Occipital lobe (tissue), 2 donors: Measurements from ENCODE around the gene AMPH. TPM values are rescaled to one million over a fixed set of nuclear protein-coding genes. Genes with fewer than 3 reads are reported as not detected.
"Not testable (repeated sequence)": the region's sequence is repeated elsewhere in the genome, so short reads cannot be mapped to it uniquely, and the experiment has no call there.

Source experiments
- DNase-seq: peaks from one replicate; lab custom pipeline; 2025; lab: John Stamatoyannopoulos, UW
- total RNA-seq: library from RNA; depleted of rRNA; stranded (reverse); fragments of >200 nt; gene quantifications from one replicate; pipeline ENCODE4 v1.2.3, GENCODE V29; 2014

The AMPH gene
- total RNA-seq, 1 donor from 2014 or later, result 17.0 TPM

DNA sequence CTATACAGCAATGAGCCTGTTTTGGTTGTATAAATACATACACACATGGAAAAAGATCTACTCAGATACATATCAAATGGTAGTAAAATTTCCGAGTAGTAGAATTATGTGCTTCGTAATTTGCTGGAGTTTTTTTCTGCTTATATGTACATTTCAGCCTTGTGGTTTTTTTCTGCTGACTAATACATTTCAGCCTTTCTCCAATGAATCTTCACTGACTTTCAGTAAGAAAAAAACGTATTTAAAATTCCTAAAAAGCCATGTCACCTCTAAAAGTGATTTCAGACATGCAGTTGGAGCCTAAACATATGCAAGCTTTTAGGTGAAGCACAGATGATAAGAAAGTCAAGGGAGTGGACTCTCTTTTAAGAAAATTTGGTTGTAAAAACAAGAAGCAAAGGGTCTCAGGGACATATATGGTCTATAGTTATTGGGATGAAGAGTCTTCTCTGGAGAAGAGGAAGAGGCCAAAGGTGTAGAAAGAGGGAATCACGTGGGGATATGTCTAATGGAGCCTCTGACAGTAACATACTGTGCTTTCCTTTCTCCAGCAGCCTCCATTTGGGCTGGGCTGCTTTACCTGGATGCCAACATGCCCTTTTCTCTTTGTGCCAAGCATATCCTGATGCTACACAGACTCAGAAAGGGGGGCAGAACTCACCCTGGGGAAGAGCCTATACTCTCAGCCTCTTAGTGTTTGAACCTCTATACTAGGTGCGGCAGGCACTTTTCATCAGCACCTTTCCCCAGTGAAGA, 2.4 kb downstream of the AMPH start:
- DNase-seq, result no peak

DNA sequence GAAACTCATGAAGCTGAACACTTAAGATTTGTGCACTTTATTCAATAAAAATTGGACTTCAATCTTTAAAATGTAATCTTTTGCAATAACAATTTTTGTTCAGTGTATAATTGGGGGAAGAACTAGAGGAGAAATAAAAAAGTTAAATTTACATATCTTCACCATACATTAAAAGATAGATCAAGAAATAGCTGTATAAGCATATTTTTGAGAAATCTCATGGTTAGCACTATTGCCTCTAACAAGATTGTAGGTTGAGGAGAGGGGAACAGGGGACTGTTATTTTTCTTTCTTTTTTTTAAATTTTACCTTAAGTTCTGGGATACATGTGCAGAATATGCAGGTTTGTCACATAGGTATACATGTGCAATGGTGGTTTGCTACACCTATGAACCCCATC, 5.3 kb downstream of the AMPH start:
- no peak for DNase-seq

DNA sequence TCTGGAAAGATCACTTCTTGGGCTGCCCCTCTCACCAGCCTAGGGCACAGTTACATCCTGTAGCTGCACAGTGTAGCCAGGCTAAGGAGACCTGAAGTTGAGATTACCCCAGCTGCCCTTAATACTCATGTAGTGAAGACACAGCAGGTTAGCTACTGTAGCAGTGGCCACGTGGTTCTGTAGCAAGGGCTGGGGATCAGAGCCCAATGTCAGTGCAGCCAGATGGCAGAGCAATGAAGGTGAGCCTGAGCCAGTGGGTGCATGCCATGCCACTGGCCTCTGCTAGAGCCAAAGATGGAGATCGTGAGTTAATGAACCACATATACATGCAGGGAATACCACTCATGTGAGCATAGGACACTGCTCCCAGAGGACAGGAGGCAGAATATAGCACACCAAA, 15.5 kb downstream of the AMPH start:
- no peak for DNase-seq

DNA sequence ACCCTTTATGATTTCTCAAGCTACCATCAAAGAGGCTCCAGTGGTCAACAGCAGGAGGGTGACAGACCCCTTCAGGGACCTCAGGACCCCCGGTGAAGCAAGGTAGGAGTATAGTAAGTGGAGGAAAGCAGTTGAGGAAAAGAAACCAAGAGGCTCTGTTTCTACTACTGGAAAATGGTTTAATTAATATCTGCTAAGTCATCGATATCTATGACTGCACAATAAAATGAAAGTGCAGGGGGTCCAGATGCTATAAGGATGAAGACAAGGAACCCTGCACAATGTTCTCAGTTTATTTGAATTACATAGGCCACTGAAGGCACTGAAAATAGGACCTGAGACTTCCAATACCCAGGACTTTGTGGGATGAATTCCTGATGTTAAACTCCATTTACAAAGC, 23.7 kb downstream of the AMPH start:
- no peak for DNase-seq

DNA sequence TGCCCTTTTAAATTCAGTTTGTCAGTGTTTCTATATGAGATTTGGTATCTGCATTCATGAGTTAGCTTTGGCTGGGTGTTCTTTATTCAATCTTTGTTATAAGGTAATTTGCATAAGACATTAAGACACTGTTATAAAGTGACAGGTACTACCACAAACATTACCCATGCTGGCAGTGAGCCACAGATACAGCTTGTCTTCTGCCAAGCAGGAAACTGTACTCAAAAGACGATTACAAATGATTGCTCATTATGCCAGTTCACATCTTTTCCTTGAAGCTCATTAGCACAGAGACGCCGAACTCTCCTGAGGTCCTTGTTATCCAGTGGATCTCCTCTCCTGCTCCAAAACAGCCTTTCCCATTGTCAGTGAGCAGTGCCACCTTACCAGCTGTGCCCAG, 30.4 kb downstream of the AMPH start:
- DNase-seq, result no peak

DNA sequence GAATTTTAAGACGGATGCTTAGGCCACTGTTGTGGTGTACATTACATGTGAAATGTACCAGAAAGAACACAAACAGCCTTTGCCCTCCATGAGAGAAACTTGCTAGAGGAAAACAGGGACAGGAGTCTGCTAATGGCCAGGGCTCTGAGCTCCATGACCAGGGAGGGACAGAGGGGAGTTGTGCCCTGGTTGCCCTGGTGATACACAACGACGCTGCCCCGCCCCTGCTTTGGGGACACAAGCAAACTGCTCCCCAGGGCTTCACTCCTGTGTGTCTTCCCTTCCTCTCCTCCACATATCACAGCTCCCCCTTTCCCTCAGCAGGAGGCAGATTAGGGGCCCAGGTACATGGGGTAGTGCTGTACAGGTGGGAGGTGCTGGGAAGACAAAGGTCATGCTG, 36.2 kb downstream of the AMPH start:
- DNase-seq, result no peak

DNA sequence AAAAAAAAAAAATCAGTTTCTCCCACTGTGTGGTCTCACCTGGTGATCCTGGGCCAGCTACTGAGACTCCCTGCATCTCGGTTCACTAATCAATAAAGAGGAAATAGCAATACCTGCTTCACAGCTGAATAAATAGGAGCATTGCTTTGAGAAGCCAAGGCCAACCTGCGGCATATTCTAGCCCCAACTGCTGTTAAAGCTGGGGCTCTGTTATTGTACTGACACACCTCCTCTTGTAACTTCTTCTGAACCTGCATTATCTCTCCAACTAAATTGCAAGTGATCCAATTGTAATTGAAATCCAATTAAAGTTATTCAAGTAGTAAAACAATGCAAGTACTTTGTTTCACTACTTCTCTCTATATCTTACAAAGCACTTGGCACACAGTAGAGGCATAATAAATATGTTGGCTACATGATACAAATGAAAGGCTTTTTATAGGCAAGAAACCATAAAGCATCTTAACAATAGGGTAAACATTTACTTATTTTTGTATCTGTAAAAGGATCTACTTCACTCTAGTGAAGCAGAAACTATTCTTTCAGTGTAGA, 38.4 kb downstream of the AMPH start:
- DNase-seq, result no peak

DNA sequence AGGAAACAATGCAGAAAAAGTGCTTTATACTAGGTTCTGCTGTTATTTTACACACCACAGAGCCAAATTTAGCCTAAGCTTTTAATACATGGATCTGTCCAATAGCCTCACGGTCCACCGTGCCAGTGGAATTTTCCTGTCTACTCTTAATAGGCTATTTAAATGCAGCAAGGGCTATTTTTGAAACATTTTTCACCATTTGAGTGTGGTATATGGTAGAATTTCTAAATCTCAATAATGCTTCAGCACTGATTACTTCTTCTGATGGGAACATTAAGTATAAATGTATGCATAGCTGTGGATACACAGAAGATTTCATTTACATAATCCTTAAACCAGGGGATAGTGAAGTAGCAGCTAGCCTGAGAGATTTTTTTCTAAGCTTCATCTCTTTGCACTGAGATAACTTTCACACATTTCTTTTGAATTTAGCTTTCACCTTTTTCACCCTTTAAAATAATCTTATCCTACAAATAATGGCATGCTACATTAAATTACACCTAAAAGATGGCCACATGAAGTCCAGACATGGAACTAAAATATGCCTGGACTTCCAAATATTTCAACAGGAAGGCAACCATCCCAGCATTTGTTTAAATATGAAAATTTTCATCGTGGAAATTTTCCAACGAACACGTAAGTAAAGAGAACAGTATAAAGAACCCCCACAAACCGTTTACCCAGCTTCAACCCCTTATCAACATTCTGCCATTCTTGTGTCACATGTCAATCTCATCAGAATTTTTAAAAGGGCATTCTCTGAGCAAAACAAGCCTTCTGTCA, 45.4 kb downstream of the AMPH start:
- DNase-seq, result no peak

DNA sequence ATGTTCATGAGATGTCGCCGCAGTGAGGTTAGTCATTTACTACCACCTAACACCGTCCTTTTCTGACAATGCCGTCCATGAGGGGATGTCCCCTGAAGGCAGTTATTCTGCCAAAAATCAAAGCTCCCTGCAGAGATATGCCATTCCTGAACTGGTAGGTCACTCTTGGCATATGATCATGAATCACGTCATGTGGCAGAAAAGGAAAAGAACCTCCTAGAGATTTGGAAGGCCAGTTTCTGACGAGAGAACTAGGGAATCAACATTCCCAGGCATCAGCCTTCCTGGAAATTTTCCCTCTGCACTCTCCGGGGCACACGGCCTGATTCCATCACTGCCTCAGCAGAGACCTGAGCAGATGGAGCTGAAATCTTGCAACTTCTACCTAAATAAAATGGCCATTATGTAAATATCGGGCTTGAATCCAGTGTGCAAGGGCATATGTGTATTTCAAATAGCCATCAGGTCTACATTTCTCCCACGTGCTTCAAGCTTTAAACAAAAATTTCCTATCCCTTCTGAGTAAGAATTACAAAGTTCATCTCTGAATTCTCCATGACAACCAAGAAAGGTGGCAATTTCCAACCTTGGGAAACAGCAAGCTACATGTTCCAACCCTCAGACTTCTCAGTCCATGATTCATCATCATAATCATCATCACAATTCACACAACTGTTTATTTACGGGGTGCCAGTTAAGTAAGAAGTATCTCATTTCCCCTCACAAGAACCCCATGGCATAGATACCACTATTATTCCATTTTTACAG, 46.5 kb downstream of the AMPH start:
- no peak for DNase-seq

DNA sequence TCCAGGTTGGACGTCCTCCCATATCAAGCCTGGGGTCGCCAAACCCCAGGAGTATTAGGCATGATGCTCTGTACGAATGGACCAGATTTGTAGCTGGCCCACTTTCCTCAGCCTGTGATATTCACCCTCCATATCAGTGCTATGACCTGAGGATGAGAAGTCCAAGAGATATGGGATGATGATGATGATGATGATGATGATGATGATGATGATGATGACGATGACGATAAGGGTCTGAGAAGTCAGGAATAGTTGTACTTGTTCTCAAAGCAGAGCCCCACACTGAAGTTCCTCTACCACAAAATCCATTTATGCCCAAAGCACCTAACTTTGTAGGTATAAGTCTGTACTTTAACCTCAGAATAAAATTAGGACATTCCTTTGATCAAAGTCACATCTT, 50.7 kb downstream of the AMPH start:
- no peak for DNase-seq

DNA sequence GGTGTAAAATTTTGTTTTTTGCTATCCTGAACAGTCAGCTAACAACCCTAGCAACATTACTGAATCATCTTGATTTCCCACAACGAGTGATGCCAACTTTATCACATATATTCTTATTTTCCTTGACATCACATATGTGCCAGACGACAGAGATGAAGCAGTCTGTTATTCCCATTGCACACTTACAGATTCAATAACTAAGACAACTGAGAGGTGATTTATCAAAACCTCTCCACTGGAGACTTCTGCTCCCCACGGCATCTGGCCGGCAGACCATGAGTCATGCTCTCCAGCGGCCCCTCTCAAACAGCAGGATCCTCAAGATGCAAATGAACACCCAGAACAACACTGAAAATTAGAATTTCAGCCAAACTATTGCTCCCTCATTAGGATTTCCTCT, 57.1 kb downstream of the AMPH start:
- no peak for DNase-seq

DNA sequence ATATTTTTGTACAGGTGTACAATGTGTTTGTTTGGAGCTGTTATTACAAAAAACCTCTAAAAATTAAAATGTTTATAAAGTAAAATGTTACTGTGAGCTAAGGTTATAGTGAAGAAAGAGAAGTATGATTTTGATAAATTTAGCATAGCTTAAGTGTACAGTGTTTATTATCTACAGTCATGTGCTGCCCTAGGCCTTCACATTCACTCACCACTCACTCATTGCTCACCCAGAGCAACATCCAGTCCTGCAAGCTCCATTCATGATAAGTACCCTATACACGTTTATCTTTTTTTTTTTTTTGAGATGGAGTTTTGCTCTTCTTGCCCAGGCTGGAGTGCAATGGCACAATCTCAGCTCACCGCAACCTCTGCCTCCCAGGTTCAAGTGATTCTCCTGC, 59.6 kb downstream of the AMPH start:
- not testable (repeated sequence) for DNase-seq

DNA sequence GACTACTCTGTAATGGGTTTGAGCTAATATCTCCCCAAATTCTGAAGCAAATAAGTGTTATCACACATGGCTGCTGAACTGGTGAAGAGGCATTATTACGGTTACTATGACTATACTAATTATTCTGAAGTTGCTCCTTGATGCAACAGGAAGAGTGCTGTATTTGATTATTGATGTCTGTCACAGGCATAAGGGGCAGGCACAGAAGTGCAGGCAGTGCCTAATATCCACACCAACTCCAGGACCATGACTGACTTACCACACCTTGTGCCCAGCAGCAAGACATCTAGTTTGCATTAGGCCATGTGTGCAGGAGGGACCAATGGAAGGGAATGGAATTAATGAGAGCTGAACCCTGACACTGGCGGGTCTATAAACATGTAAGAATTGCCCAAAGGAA, 62.7 kb downstream of the AMPH start:
- DNase-seq, result no peak

DNA sequence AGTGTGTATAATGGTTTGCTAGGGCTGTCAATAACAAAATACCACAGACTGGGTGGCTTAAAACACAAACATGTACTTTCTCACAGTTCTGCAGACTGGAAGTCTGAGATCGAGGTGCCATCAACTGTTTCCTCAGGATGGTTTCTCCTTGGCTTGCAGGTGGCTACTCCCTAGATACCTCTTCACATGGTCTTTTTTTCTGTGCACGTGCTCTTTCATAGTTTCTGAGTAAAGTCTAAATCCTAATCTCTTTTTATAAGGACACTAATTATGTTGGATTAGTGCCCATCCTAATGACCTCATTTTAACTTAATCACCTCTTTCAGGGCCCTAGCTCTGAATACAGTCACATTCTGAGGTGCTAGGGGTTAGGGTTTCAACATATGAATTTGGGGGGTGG, 65.9 kb downstream of the AMPH start:
- no peak for DNase-seq

DNA sequence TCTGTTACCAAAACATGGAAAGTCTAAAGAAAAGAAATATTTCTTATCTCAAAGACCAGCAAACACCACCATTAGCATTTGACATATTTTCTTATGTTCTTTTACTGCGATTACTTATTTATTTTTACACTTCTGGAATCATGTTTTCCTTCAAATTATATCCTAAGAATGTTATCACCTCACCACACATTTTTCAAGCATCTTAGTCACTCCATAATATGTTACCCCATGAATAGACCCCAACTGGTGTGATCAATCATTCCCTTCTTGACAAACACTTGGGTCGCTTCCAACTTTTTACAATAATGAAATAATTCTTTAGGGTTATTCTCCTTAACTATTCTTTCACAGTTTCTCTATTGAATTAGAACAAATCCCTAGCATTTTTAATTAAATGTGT, 67.4 kb downstream of the AMPH start:
- no peak for DNase-seq

DNA sequence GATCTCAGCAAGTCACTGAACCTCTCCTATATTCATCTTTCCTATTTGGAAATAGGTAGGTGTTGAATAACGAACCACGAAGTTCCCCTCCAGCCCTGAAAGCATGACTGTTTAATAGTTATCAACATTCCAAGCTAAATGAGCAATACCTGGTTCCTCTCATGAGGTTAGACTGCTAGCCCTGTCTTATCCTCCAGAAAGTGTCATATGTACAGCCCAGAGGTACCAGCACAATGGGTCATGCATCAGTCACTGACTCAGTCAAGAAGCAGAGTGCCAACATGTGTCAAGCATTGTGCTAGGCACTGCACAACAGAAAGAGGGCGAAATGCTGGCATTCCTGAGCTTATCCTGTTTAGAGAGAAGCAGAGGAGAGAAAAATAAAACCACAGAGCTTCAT, 70.0 kb downstream of the AMPH start:
- no peak for DNase-seq

DNA sequence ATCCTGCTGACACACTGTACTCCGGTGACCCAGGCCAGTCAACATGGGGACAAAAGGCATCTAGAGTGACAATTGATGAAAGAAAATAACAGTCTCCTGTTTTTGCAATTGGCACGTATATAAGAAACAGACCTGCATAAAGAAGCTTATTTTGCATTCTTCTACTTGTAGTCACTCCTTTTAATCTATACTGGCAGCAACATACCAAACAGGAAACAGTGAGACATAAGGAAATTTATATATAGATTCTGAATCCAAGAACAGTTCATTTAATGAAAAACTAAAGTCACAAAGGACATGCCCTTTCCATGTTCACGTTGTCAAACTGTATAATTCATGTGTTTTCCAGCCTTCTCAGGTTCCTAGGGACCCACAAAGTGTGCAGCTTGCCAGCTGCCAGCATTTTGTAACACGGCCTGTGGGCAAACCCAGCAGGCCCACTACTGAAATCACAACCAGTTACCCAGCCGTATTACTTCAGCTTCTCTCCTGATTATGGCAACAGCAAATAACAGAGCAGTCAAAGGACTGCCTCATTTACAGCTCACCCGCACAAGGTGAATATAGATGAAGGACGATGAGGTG, 72.3 kb downstream of the AMPH start:
- DNase-seq, result no peak

DNA sequence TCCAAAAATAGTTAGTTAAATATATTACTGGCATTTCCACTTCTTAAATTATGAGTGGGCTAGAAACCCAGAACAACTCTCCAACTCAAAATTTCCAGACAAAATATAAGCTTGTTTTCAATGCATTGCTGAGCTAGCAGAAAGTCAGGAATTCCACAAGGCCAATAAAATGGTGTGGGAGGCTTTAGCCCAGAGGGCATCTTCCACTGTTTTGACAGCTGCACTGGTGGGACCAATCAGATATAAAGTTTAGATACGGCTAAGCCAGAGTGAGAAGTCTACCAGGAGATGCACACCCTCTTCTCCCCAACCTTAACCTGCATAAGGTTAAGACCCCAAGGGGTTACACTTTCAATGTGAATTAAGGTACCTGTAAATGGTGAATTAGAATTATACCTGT, 76.6 kb downstream of the AMPH start:
- no peak for DNase-seq

DNA sequence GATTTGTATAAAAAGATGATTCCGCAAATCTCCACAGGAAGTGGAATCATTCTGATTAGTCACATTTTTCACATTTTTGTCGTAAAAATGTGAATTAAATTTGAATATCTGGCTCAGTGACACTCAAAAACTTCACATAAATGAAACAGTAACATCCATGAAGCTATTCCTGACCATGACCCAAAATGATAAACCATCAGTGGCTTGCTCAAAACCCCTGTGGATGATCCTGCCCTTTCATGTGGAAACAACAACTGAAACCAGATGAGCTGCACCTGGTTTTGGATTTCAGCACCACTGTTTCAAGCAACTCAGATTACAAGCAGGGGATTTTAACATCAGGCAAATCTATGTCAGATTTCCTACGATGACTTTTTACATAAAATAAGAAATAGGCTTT, 80.3 kb downstream of the AMPH start:
- DNase-seq, result no peak

DNA sequence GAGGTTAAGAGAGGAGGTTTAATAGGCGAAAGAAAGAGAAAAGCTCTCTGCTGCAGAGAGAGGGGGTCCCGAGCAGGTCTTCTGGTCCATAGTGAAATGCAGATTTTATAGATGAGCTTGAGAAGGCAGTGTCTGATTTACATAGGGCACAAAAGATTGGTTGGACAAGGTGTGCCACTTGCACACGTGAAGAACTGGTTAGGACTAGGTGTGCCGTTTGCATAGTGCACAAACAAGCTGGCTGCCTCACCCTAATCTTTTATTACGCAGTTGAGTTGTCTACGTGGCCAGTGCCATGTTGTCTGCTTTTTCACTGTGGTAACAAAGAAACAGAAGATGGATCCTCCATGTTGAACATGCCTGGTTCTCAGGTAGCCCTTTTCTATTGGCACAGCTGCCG, 82.6 kb downstream of the AMPH start:
- no peak for DNase-seq

DNA sequence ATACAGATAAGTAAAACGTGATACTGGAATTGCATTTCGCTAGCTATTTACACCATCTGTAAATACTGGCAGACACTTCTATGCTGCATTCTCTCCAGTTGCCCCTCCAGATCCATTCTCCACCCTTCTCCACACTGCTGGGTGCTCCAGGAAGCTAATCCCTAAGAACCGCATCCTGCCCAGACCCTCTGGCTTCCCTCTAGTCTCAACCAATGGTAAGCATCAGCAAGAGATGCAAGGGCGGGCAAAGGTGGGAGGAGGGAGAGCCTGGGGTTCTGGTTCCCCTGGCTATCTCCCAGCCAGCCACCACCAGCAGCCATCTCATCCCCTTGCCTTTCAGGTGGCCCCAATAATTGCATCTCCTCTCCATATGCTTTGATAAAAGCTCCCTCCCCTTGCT, 84.4 kb downstream of the AMPH start:
- no peak for DNase-seq

DNA sequence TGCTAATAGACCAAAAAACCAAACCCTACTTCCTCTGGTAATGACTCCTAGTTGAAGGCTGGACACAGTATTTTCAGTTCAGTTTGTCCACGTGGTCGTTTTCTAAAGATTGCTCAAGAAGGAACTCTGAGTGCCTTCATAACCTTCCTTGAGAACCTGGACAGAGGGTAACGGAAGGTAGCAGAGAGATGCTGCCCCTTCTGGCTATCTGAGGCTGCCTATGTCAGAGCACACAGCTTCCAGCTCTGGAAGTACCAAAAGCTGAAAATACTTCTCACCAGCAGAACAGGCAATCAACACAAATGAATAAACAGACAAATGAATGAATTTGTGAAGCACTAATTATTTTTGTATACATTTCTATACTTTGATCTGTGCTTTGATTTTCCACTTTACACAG, 85.2 kb downstream of the AMPH start:
- no peak for DNase-seq
